GM12878 (cell line): Measurements from ENCODE around the gene RIC3. TPM values are rescaled to one million over a fixed set of nuclear protein-coding genes. Genes with fewer than 3 reads are reported as not detected.

ENCODE experiments used
- ATAC-seq: fragments of 200-7000 bp; cut with Tn5 transposase; 3 replicates; pipeline ENCODE4 v1.9.1; 2020; ENCODE audit warnings: mild to moderate bottlenecking, moderate library complexity
- BruUV-seq: library from RNA; stranded (reverse); fragments of 400-500 nt; replicated peaks from 2 replicates; lab custom pipeline; 2021; lab: Mats Ljungman, UMichigan
- CTCF ChIA-PET: fragments of 300-600 bp; sonication (Branson Sonifier 250); formaldehyde crosslinking; extraction: SDS; loops from one replicate; lab custom pipeline; 2021; ENCODE audit warnings: inconsistent platforms; lab: Yijun Ruan, JAX
- POLR2A ChIA-PET: fragments of 350-600 bp; formaldehyde crosslinking; extraction: SDS; loops from one replicate; lab custom pipeline; 2021; ENCODE audit warnings: inconsistent platforms; lab: Charles Lee
- RAD21 ChIA-PET: fragments of 300-600 bp; sonication (Branson Sonifier 250); formaldehyde crosslinking; loops from one replicate; lab custom pipeline; 2023; ENCODE audit warnings: antibody characterized with exemption; ENCODE audit not compliant: unreplicated experiment; lab: Charles Lee
- SMC1A ChIA-PET: fragments of 300-600 bp; sonication (Branson Sonifier 250); formaldehyde crosslinking; loops from one replicate; lab custom pipeline; 2023; ENCODE audit not compliant: unreplicated experiment, uncharacterized antibody; lab: Charles Lee
- DNase-seq: peaks from one replicate; pipeline ENCODE4 v3.0.0-alpha.2; 2011; ENCODE audit warnings: low read depth, low spot score
- FAIRE-seq: peaks from 3 replicates; lab custom pipeline; 2011; peaks lifted over from hg19 to GRCh38; lab: Jason Lieb, UNC
- H2AFZ ChIP-seq: 2 replicates; pipeline ENCODE4 v1.6.0; 2011; ENCODE audit warnings: low read depth, low read length, control low read depth; ENCODE audit not compliant: control insufficient read depth
- H3K27ac ChIP-seq: 2 replicates; pipeline ENCODE4 v1.5.1; 2011; ENCODE audit warnings: control low read depth; ENCODE audit not compliant: control insufficient read depth, insufficient read depth
- H3K27me3 ChIP-seq, 2 experiments: replicated peaks in 1 of 2; 2 replicates each; pipeline versions ENCODE4 v1.6.0 to v1.6.1; 2011; ENCODE audit warnings: low read length in 1 of 2; ENCODE audit not compliant: control insufficient read depth in 2 of 2, insufficient read depth in 2 of 2
- H3K36me3 ChIP-seq, 2 experiments: 2 replicates each; pipeline ENCODE4 v1.5.1; 2011; ENCODE audit warnings: low read length in 1 of 2; ENCODE audit not compliant: control insufficient read depth in 2 of 2, insufficient read depth in 2 of 2
- H3K4me1 ChIP-seq: 2 replicates; pipeline ENCODE4 v1.6.1; 2011; ENCODE audit warnings: mild to moderate bottlenecking, low read length, moderate library complexity, mixed read lengths; ENCODE audit not compliant: control insufficient read depth, insufficient read depth
- H3K4me2 ChIP-seq: 2 replicates; pipeline ENCODE4 v1.6.0; 2011; ENCODE audit warnings: control low read depth; ENCODE audit not compliant: control insufficient read depth, insufficient read depth
- H3K4me3 ChIP-seq: fragments of 200-600 bp; sonication (generic); 2 replicates; pipeline ENCODE4 v1.5.1; 2016
- H3K79me2 ChIP-seq: 2 replicates; pipeline ENCODE4 v1.6.0; 2011; ENCODE audit warnings: low read length; ENCODE audit not compliant: control insufficient read depth, insufficient read depth
- H3K9ac ChIP-seq: 2 replicates; pipeline ENCODE4 v1.8.0; 2011; ENCODE audit warnings: low read length, control low read depth, mixed read lengths; ENCODE audit not compliant: control insufficient read depth, insufficient read depth
- H3K9me3 ChIP-seq: replicated peaks from 3 replicates; pipeline ENCODE4 v1.5.1; 2011; ENCODE audit warnings: mild to moderate bottlenecking, low read length; ENCODE audit not compliant: control insufficient read depth, insufficient read depth
- H4K20me1 ChIP-seq: 2 replicates; pipeline ENCODE4 v1.6.0; 2011; ENCODE audit not compliant: control insufficient read depth, insufficient read depth
- BCL11A ChIP-seq: IDR thresholded peaks from 2 replicates; pipeline ENCODE4 v1.6.1; 2011; ENCODE audit warnings: low read depth, low read length
- BCL3 ChIP-seq: IDR thresholded peaks from 2 replicates; pipeline ENCODE4 v1.6.1; 2011; ENCODE audit warnings: borderline replicate concordance, low read depth, mild to moderate bottlenecking, moderate library complexity, low read length; ENCODE audit not compliant: insufficient read depth, poor library complexity, severe bottlenecking
- CBX5 ChIP-seq: sonication (generic); IDR thresholded peaks from 2 replicates; pipeline ENCODE4 v1.6.1; 2016; ENCODE audit warnings: low read depth, moderate library complexity, mild to moderate bottlenecking, inconsistent platforms
- DPF2 ChIP-seq: fragments of 450-650 bp; IDR thresholded peaks from 2 replicates; pipeline ENCODE4 v1.6.1; 2017; ENCODE audit warnings: mild to moderate bottlenecking
- EGR1 ChIP-seq, 2 experiments: IDR thresholded peaks; 1 replicate in 1 of 2; 2 replicates in 1 of 2; pipeline ENCODE4 v1.6.1; 2011 to 2012; ENCODE audit warnings: low read depth in 2 of 2, low read length in 2 of 2, borderline replicate concordance in 1 of 2, mild to moderate bottlenecking in 1 of 2, moderate library complexity in 1 of 2
- GATAD2B ChIP-seq: fragments of 450-650 bp; conservative IDR thresholded peaks from 2 replicates; pipeline ENCODE4 v1.6.1; 2017; ENCODE audit warnings: low read depth, mild to moderate bottlenecking, moderate library complexity
- HSF1 ChIP-seq: fragments of 150-350 bp; IDR thresholded peaks from 2 replicates; pipeline ENCODE4 v1.6.1; 2014; ENCODE audit warnings: mild to moderate bottlenecking, low read depth, low read length
- JUND ChIP-seq: IDR thresholded peaks from 2 replicates; pipeline ENCODE4 v1.6.1; 2012; ENCODE audit warnings: low read depth, mild to moderate bottlenecking, low read length, improper control_type of control experiment, moderate library complexity
- NBN ChIP-seq: fragments of 450-650 bp; IDR thresholded peaks from 2 replicates; pipeline ENCODE4 v1.6.1; 2016
- NFIC ChIP-seq: IDR thresholded peaks from 2 replicates; pipeline ENCODE4 v1.6.1; 2012; ENCODE audit warnings: low read depth, mild to moderate bottlenecking, inconsistent platforms, low read length, moderate library complexity
- POLR2AphosphoS2 ChIP-seq: IDR thresholded peaks from 2 replicates; pipeline ENCODE4 v1.6.1; 2011; ENCODE audit warnings: low read depth, mild to moderate bottlenecking, low read length, improper control_type of control experiment, moderate library complexity
- RFX5 ChIP-seq: IDR thresholded peaks from 2 replicates; pipeline ENCODE4 v1.6.1; 2011; ENCODE audit warnings: low read depth, low read length, improper control_type of control experiment
- ZBTB11 ChIP-seq: fragments of 450-650 bp; formaldehyde crosslinking; IDR thresholded peaks from 2 replicates; pipeline ENCODE4 v1.5.0; 2022; ENCODE audit warnings: mild to moderate bottlenecking, missing genetic modification characterization
- ZNF687 ChIP-seq: fragments of 450-650 bp; IDR thresholded peaks from 2 replicates; pipeline ENCODE4 v1.6.1; 2017; ENCODE audit warnings: mild to moderate bottlenecking, moderate library complexity
- WGBS: methylation state at CpG from one replicate; pipeline ENCODE4 v1.1.6; 2016; ENCODE audit warnings: low lambda C conversion rate; ENCODE audit not compliant: insufficient replicate concordance, insufficient coverage; ENCODE audit errors: missing lambda C conversion rate; 5-methylcytosine and 5-hydroxymethylcytosine counted together
- in situ Hi-C: fragments of 300-500 bp; cut with MboI; formaldehyde crosslinking; loops from 9 replicates; pipeline ENCODE4 v1.14.3; 2018; ENCODE audit warnings: mixed read lengths
- intact Hi-C: fragments of 100-400 bp; cut with micrococcal nuclease; formaldehyde crosslinking; loops from one replicate; pipeline ENCODE4 v1.14.2; 2022; ENCODE audit not compliant: unreplicated experiment
- polyA plus RNA-seq, 11 experiments: library from polyadenylated mRNA; depleted of rRNA in 4 of 11; unstranded in 6 of 11; stranded (reverse) in 5 of 11; fragments of >200 nt; fragmentation: Nextera tagmentation in 4 of 11; fragmentation: Illumina TruSeq in 1 of 11; extraction: Ambion mirVana in 4 of 11; extraction: Trizol in 1 of 11; gene quantifications; 1 replicate in 1 of 11; 2 replicates in 10 of 11; pipeline versions ENCODE4 v1.2.1 to v1.2.3, GENCODE V29; 2011 to 2016; ENCODE audit warnings: inconsistent platforms in 2 of 11, missing spikeins in 2 of 11, low read depth in 1 of 11
- total RNA-seq, 4 experiments: library from RNA; depleted of rRNA in 3 of 4; stranded (reverse); fragments of >200 nt in 3 of 4; fragmentation: Illumina TruSeq in 1 of 4; extraction: Trizol in 1 of 4; gene quantifications; 2 replicates each; pipeline versions ENCODE4 v1.2.1 to v1.2.3, GENCODE V29; 2013 to 2021

RIC3 gene
- total and polyA plus RNA-seq, 10 of the 15 experiments (the other 5 are each of a cell fraction or from before 2014, with no cell fraction given), result 0.90 to 8.9 (median 2.2) TPM

- intact Hi-C loops (loop anchor here (10.0 kb wide), 1 partner anchor 202 kb away; no protein-coding TSS in a partner anchor), in situ Hi-C loops (loop anchor here (5.0 kb wide), 1 partner anchor 90 kb away; no protein-coding TSS in a partner anchor)
- H4K20me1 ChIP-seq, result no peaks in the 10 kb centered on the region
- no peak overlapping the region for H3K4me2 ChIP-seq
- H3K79me2 ChIP-seq, result no peaks in the 10 kb centered on the region
- RAD21 ChIA-PET, result interaction anchor here (1.4 kb wide), 1 partner anchor 64 kb away, joined by 5 read pairs; no protein-coding TSS in a partner anchor
- CTCF ChIA-PET, result interaction anchor here (1.5 to 1.9 kb wide), 2 partner anchors 64 to 90 kb away, joined by 5 to 14 read pairs; no protein-coding TSS in a partner anchor
- no peak overlapping the region for H3K9ac ChIP-seq
- no peak overlapping the region for H2AFZ ChIP-seq
- POLR2A ChIA-PET, result no interaction called here
- H3K27me3 ChIP-seq, result no peaks in the 10 kb centered on the region
- ATAC-seq (no peak), DNase-seq (no peak), FAIRE-seq (no peak)
- no TSS peak for BruUV-seq
- H3K4me1 ChIP-seq, result no peaks in the 10 kb centered on the region
- 33% methylated on average over 7 of the region's 8 CpGs for WGBS
- peaks cover 0 to 2% of the 10 kb centered on the region in 2 experiments; a peak in 1 of 4 replicates for H3K36me3 ChIP-seq
- no peaks in the 10 kb centered on the region for H3K9me3 ChIP-seq
- no peak overlapping the region for H3K27ac ChIP-seq
- no peak overlapping the region for H3K4me3 ChIP-seq
- SMC1A ChIA-PET, result interaction anchor here (1.1 to 2.0 kb wide), 3 partner anchors 60 to 90 kb away, joined by 3 to 8 read pairs (median 4); no protein-coding TSS in a partner anchor
- no peak for TF ChIP-seq NBN
- no peak for TF ChIP-seq NFIC
- no peak for TF ChIP-seq BCL3
- no peak for TF ChIP-seq POLR2AphosphoS2
- no peak for TF ChIP-seq EGR1 (IDR thresholded peaks at IDR 0.05; ENCODE audit: borderline replicate concordance in 1 of 2, low read depth in 2 of 2, low read length in 2 of 2)
- no peak for TF ChIP-seq CBX5
- no peak for TF ChIP-seq ZNF687
- TF ChIP-seq JUND, result no peak
- TF ChIP-seq ZBTB11 (CRISPR knock-in tag), result no peak
- no peak for TF ChIP-seq BCL11A
- no peak for TF ChIP-seq RFX5
- TF ChIP-seq HSF1, result no peak
- TF ChIP-seq DPF2, result no peak
- TF ChIP-seq GATAD2B, result no peak
These were observed 71.8 kb downstream of the RIC3 start for GRCh38 chr11:8097062-8097461.
